Middle frontal gyrus (tissue), 1 donor: ENCODE data around the gene CCDC92.
A peak's percentile ranks its signal among the peaks of the same experiment; 100 is the strongest.

Experiments used
- DNase-seq: peaks from one replicate; pipeline ENCODE4 v3.0.0-alpha.2; 2015; ENCODE audit warnings: low spot score; ENCODE audit errors: extremely low spot score

CCDC92 gene

DNA sequence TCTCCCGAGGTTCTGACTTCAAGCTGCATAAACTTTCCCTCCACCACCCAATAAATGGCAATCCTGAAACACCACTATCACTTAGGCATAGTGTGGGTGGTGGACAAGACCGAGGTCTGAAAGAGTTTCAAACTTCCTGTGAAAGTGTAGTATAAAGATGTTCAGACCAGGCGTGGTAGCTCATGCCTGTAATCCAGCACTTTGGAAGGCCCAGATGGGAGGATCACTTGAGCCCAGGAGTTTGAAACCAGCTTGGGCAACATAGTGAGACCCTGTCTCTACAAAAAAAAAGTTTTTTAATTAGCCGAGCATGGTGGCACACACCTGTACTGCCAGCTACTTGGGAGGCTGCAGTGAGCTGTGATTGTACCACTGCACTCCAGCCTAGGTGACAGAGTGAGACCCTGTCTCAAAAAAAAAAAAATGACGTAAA is 61.9 kb downstream of the CCDC92 start:
- no peak for DNase-seq

DNA sequence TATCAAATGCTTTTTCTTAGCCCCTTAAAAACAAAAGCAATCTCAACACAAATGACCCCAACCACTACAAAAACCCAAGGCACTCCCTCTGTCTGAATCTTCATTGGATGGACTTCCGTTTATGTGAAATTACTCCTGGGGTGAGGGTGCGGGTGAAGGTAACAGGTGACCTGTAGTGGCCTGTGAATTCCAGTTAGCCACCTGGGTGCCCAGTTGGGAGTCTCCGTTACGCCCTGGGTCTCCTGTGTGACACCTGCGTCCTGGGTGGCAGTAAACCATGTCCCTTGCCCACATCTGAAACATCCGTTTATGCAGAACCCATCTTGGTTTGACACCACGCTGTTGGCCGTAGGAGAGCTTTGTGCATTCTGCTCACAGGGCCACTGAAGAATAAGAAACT is 62.6 kb downstream of the CCDC92 start:
- no peak for DNase-seq

DNA sequence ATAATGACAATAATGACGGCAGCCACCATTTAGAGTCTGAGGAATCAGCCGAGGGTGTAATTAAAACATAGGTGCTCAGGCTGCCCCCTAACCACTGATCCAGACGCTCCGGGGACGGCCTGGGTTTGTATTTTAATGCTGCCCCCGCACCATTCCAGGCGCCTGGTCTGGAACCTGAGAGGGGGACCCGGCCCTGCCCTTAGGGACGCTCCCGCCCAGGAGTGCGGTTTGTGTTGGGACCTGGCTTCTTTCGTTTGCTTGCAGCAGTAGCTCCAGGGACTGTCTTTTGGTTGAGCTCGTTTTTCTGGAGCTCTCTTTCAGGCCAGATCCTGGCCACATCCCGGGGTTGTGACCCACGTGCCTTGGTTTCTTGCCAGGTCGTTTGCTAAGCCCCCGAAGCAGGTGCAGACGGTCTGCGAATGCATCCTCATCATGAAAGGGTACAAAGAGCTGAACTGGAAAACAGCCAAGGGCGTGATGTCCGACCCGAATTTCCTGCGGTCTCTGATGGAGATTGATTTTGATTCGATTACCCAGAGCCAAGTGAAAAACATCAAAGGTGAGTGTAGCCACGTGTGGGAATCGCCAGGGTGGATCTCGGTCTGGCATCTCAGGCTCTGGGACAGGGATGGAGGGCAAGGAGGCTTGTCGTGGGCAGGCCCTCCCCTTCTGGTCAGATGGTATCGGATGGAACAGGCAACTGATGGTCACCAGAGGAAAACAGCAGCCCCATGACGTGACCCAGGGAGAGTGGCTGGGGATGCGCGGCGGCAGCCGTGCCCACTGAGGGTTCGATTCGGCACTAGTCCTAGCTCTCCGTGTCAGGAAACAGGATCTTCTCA is 63.5 kb downstream of the CCDC92 start:
- no peak for DNase-seq

DNA sequence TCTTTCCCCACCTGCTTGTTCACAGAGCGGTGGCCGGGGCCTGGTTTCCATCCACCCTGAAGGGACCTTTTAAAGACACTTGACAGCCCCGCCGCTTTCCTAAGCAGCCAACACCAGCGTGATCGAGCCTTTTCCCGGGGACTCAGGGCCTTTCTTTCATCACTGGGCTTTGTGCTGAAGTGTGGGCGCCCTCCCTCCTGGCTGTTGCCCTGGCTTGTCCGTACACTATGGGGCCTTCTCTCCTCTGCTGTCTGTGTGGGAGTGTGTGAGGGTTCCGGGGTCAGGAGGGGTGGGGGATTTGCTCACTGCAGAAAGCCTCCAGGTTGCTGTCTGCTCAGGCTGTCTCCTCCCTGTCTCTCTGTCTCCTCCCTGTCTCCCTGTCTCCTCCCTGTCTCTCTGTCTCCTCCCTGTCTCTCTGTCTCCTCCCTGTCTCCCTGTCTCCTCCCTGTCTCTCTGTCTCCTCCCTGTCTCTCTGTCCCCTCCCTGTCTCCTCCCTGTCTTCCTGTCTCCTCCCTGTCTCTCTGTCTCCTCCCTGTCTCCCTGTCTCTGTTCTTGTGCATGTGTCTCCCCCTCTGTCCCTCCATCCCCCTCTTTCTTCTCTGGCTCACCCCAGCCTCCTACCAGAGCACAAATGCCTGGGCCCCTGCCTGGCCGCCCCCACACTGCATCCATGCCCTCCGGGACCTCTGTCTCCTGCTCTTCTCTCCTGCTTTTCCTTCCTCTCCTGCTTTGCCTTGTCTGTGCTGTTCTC is 64.7 kb downstream of the CCDC92 start:
- DNase-seq: no peak

DNA sequence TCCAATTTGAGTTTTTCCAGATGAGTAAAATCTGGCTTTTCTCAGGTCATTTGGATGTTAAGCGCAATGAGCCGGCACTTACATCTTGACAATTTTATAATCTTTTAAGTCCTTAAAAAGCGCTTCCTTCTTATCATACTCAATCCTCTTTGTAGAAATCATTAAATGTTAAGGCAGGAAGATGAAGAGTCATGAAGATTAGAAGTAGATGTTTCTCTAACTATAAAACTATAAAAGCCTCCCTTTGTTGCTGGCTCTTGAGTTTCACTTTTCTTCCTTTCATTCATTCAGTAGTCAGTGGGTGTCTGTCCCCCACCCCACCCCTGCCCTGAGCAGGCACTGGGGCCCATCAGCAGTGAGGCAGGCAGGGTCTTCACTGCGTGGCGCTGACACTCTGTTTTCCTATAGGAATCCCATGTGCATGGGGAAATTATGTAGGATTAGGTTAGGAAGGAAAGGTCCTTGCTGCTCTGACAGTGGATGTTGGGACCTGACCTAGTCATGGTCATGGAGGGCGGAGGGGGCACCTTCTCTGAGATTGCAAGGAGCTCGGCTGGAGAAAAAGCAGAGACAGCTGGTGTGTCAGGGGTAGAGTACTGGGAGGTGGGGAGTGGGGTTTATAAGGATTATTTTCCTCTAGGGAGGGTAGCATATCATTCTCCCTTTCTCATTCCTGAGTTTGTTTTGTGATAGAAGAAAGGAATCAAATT is 65.8 kb downstream of the CCDC92 start:
- no peak for DNase-seq

DNA sequence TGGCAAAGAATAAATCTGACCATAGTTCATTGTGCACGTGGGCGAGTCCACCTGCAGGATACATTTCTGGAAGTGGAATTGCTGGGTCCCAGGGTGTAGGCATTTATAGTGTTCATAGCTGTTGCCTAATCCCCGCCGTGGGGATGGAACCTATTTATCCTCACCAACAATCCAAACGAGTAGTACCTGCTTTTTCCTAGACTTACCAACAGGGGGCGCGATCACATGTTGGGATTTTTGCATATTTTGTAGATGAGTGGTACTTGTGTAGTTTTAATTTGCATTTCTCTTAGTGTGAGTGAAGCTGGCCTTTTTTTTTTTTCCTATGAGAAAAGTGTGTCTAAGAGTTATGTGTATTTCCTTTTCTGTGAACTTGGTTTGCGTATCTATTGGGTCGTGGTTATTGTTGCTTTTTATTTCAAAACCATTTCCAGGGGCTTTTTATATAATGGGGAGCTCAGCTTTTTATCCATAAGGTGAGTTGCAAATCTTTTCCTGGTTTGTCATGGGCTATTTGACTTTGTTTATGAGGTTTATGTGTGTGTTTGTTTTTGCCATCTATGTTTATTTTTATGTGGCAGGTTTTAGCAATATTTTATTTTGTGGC is 67.2 kb downstream of the CCDC92 start:
- peak; percentile 56 for DNase-seq

DNA sequence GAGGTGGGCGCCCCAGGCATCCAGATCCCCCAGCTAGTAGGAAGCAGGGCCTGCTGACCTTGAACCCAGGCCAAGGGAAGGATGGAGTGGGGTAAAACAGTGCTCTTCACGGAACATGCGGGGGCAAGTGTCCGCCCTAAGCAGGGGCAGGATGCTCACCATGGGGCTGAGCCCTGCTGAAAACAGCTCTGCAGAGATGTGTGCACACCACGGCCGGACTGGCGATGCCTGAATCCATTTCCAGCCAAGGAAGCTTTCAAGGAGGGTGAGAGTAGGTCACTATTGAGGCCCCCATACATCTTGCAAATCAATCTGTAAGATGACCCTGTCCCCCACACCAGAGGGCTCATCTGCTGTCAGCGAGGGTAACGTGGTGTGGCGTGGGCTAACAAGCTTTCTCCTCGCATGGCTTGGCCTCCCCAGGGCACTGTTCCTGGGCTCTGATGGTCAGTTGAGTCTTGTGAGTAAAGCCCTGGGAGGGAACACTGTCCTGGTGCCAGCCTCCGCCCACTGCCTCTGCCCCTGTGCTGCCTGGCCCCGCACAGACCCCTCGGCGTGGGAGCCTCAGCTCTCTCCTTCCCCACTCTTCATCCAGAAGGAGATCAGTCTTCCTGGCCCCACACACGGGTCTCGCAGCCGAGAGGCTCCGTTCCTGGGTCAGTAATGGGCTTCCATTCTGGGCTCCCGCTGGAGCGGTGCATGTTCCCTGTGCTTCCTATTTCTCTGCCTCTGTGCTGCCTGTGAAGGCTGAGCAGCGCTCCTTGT is 69.1 kb downstream of the CCDC92 start:
- no peak for DNase-seq

DNA sequence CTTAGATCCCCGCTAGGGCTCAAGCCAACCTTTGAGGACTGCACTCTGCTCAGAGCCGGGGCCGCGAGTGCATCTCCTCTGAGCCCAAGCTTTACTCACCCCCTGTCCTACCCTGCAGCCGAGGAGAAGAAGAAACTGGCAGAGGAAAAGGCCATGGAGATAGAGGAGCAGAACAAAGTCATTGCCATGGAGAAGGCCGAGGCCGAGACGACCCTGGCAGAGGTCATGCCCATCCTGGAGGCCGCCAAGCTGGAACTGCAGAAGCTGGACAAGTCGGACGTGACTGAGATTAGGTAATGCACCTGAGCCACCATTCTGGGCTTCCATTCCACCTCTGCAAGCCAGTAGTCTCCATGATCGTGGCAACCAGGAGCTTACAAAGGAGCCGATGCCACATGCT is 69.8 kb downstream of the CCDC92 start:
- no peak for DNase-seq

DNA sequence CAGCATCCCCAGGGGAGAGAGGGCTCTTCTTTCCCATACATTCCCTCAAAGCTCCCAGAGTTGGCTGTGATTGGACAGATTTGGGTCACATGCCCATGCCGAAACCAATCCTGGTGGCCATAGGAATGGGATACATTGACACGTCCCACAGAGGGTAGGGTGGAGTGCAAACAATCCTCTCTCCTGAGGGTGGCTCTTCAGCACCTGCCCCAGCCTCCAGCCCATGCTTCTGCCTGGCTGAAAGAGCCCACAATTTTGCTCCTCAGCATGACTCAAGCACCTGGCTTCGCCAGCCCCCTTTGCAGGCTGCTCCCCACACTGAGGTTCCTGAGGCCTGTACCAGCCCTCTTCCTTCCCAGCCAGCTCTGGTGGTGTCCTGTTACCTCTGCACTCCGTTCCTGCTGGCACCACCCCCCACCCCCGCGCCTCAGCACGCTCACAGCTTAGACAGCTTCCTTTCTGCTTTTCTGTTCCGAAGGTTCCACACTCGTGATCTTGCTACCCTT is 71.7 kb downstream of the CCDC92 start:
- DNase-seq: no peak

DNA sequence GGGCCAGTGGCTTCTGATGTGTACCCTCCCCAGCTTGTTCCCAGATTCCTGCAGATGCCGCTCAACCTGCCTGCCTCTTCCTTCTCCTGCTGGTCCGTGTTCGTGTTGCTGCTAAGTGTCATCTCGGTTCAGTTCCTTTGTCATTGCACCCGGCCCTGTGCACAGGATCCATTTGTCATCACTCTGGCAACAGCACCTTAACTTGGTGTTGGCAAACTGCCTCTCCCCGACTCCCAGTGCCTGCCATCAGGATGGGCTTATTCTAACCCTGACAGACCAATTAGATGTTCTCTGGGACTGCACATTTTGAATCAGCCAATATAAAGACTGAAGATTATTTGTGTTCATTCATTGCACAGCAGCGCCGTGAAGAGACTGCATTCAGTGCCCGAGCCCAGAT is 73.3 kb downstream of the CCDC92 start:
- DNase-seq: no peak

DNA sequence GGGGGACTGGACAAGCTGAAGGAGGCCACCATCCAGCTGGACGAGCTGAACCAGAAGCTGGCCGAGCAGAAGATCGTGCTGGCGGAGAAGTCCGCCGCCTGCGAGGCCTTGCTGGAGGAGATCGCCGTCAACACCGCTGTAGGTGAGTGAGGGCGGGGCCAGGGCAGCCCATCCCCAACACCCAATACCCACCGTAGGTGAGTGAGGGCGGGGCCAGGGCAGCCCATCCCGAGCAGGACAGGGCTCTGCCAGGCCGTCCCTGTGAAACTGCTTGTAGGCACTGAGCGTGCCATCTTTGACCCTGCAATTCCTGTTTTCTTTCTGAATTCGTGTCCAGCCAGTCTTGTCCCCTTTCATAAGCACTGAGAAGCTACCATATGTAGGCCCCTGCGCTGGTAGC is 74.0 kb downstream of the CCDC92 start:
- DNase-seq: no peak

DNA sequence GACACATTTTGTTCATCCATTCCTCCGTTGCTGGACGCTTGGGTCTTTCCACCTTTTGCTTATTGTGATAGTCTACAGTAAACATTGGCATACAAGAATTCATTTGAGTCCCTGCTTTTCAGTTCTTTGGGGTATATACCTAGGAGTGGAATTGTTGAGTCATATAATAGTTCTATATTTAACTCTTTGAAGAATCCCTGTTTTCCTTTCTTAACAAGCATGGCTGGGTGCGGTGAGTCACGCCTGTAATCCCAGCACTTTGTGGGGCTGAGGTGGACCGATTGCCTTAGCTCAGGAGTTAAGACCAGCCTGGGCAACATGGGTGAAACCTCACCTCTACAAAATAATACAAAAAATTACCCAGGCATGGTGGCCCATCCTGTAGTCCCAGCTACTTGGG is 75.4 kb downstream of the CCDC92 start:
- DNase-seq: no peak

DNA sequence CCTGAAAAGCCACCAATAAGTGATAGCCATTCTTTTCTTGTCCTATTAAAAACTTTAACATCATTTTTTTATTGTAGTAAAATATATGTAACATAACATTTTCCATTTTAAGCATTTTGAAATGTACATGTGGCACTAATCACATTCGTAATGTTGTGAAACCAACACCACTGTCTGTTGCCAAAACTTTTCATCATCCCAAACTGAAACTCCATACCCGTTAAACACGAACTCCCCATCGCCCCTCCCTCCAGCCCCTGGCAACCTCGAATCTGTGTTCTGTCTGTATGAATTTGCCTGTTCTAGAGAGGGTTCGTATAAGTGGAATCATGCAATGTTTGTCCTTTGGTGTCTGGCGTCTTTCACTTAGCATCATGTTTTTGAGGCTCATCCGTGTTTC is 75.9 kb downstream of the CCDC92 start:
- no peak for DNase-seq

DNA sequence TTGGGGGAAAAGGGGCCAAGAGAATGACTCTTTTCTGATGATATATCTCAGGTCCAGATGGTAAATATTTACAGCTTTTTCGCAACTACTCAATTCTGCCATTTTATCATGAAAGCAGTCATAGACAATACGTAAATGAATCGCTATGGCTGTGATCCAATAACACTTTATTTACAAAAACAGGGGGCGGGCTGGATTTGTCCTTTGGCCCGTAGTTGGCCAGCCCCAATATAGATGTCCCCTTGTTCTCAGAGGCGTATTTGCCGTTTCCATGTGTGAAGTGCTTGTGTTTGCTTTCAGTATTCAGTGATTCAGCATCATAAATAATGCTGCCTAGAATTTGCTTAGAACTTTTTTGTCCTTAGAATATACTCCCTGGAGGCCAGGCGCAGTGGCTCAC is 77.2 kb downstream of the CCDC92 start:
- DNase-seq: no peak

GRCh38 chr12:123894823-123895345 is 77.7 kb downstream of the CCDC92 start:
- no peak for DNase-seq

DNA sequence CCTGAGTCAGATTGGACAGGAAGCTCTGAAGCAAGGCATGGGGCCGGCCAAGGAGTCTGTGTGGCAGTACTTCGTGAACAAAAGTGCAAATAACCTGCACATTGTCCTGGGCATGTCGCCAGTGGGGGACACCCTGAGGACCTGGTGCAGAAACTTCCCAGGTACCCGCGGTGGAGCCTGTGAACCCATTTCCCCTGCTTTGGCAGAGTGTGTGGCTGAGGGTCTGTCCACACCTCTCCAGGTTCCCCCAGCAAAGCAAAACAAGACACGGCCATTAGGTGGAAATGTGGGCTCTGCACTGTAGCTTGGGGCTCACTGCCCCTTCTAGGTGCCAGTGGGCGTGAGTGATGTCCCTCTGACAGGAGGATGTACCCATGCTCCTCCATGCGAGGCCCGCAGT is 79.4 kb downstream of the CCDC92 start:
- no peak for DNase-seq

- DNase-seq: no peak
These were observed 79.8 kb downstream of the CCDC92 start for GRCh38 chr12:123892853-123893252.

- no peak for DNase-seq
These were observed 80.5 kb downstream of the CCDC92 start for GRCh38 chr12:123892180-123892559.

GRCh38 chr12:123891516-123892179 is 81.0 kb downstream of the CCDC92 start:
- no peak for DNase-seq

DNA sequence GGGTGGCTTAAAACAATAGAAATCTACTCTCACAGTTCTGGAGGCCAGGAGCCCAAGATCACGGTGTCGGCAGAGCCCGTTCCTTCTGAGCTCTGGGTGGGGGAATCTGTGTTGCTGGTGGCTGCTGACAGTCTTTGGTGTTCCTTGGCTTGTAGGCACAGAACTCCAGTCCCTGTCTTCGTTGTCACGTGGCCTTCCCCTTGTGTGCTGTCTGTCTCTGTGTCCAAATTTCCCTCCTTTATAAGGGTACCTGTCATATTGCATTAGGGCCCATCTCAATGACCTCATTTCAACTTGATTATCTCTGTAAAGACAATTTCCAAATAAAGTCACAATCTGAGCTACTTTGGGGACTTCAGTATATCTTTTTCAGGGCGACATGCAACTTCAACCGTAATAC is 81.6 kb downstream of the CCDC92 start:
- no peak for DNase-seq
